PC-3 (cell line): ENCODE data around the gene TYROBP.

Experiments
- EZH2 ChIP-seq: fragments of 300-600 bp; sonication (generic); IDR thresholded peaks from one replicate; pipeline ENCODE4 v1.6.1; 2017; ENCODE audit warnings: antibody characterized with exemption, mild to moderate bottlenecking, low read length; ENCODE audit not compliant: unreplicated experiment
- TF ChIP-seq, protein P1 (sequence below): fragments of 300-600 bp; sonication (generic); conservative IDR thresholded peaks from 2 replicates; pipeline ENCODE4 v1.5.1; 2017; ENCODE audit warnings: antibody characterized with exemption, low read depth, mild to moderate bottlenecking, low read length

DNA sequence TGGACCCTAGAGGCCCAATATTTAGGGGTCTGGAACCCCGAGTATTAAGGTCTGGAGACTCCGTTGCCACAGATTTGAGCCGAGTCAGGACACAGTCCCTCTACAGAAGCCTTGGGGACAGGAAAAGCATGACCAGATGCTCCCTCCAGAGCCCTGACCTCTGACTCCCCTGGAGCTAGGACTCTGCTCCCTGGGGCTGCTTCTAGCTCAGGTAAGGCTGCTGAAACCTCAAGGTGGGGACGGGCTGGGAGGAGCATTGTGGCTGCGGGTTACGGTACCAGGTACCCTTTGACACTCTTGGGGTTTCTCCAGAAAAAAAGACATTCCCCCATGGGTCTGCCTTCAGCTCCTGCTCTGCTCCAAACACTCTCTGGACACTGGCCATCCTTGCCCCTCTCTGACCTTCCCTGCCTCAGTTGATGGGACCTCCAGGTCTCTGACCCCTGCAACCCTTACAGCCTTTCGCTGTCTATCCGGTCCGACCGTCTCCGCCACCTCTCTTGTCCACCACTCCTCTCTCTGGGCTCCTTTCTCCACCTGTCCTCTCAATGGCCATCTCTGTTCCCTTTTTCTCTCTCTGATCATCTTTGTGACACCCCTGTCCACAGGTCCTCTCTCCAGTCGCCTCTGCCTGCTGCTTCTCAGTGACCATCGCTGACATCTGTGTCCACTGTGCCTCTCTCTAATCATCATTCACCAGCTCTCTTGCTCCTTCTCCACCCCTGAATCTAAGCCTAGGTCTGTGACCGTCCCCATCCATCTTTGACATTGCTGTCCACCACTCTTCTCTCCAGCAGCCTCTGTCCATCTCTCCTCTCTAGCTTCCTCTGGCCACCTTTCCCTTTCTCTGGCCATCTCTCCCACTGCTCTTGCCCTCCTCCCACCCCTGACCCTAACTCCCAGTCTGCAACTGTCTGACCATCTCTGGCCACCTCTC, 29.5 kb upstream of the TYROBP start:
- TF ChIP-seq, protein P1, sequence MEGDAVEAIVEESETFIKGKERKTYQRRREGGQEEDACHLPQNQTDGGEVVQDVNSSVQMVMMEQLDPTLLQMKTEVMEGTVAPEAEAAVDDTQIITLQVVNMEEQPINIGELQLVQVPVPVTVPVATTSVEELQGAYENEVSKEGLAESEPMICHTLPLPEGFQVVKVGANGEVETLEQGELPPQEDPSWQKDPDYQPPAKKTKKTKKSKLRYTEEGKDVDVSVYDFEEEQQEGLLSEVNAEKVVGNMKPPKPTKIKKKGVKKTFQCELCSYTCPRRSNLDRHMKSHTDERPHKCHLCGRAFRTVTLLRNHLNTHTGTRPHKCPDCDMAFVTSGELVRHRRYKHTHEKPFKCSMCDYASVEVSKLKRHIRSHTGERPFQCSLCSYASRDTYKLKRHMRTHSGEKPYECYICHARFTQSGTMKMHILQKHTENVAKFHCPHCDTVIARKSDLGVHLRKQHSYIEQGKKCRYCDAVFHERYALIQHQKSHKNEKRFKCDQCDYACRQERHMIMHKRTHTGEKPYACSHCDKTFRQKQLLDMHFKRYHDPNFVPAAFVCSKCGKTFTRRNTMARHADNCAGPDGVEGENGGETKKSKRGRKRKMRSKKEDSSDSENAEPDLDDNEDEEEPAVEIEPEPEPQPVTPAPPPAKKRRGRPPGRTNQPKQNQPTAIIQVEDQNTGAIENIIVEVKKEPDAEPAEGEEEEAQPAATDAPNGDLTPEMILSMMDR = no peak
- TF ChIP-seq EZH2 = no peak
